Memory B cell (primary cell): ENCODE measurements around the gene SNAPC1.
"Not testable (repeated sequence)": the region's sequence is repeated elsewhere in the genome, so short reads cannot be mapped to it uniquely, and the experiment has no call there.

Experiments
- ATAC-seq: fragments of 150-1000 bp; cut with Tn5 transposase; 2 replicates; pipeline ENCODE4 v1.10.0; 2021; ENCODE audit warnings: low read depth, mild to moderate bottlenecking, moderate library complexity
- DNase-seq, 2 donors: peaks; one replicate each; pipeline ENCODE4 v3.0.0; 2022; ENCODE audit warnings: low spot score in 2 of 2
- H3K27ac Mint-ChIP-seq: one replicate; pipeline ENCODE4 v1.8.0; 2022; ENCODE audit warnings: mild to moderate bottlenecking, moderate library complexity, mixed read lengths
- H3K27me3 Mint-ChIP-seq: one replicate; pipeline ENCODE4 v1.8.0; 2022; ENCODE audit warnings: mixed read lengths
- H3K36me3 Mint-ChIP-seq: one replicate; pipeline ENCODE4 v1.8.0; 2022; ENCODE audit warnings: mild to moderate bottlenecking, mixed read lengths
- H3K4me1 Mint-ChIP-seq: one replicate; pipeline ENCODE4 v1.8.0; 2022; ENCODE audit warnings: mixed read lengths
- H3K4me3 Mint-ChIP-seq: one replicate; pipeline ENCODE4 v1.8.0; 2022; ENCODE audit warnings: mild to moderate bottlenecking, moderate library complexity, mixed read lengths
- H3K9me3 Mint-ChIP-seq: one replicate; pipeline ENCODE4 v1.8.0; 2022; ENCODE audit warnings: mixed read lengths

The SNAPC1 gene

DNA sequence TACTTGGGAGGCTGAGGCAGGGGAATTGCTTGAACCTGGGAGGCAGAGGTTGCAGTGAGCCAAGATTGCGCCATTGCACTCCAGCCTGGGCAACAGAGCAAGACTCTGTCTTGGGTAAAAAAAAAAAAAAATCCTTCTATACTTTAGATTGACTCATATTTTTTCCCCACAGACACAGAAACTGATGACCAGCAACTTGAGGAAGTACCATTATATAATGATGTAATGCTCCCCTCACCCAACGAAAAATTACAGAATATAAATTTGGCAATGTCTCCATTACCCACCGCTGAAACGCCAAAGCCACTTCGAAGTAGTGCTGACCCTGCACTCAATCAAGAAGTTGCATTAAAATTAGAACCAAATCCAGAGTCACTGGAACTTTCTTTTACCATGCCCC lies 24.3 kb upstream of the SNAPC1 start:
- peaks cover 4% of the 10 kb centered on the region for H3K4me1 Mint-ChIP-seq
- peaks cover 26% of the 10 kb centered on the region for H3K36me3 Mint-ChIP-seq
- ATAC-seq (no peak), DNase-seq (no peak)
- H3K27me3 Mint-ChIP-seq = no peaks in the 10 kb centered on the region
- no peak overlapping the region for H3K4me3 Mint-ChIP-seq
- H3K9me3 Mint-ChIP-seq = no peaks in the 10 kb centered on the region
- peak overlapping the region; percentile 31 for H3K27ac Mint-ChIP-seq

- H3K36me3 Mint-ChIP-seq = peaks cover 22% of the 10 kb centered on the region
These were observed 23.1 kb upstream of the SNAPC1 start for GRCh38 chr14:61739133-61739532.

DNA sequence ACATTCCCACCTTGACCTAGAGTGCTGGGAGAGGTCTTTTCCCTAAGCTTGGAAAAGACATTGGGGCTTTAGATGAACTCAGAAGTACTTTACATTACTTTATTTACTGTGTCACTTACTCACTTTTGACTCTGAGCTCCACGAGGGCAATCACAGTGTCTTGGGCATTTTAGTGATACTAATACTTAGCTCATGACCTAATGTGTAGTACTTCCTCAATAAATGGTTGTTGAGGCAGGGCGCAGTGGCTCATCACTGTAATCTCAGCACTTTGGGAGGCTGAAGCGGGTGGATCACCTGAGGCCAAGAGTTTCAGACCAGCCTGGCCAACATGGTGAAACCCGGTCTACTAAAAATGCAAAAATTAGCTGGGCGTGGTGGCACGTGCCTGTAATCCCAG lies 19.8 kb upstream of the SNAPC1 start:
- no peak for DNase-seq
- H3K27ac Mint-ChIP-seq = no peak overlapping the region

More at GRCh38 chr14:61739133-61739532, 23.1 kb upstream of the SNAPC1 start:
- no peak overlapping the region for H3K27ac Mint-ChIP-seq
- ATAC-seq (no peak), DNase-seq (no peak)
- H3K4me3 Mint-ChIP-seq = no peak overlapping the region
- H3K27me3 Mint-ChIP-seq = no peaks in the 10 kb centered on the region
- H3K9me3 Mint-ChIP-seq = no peaks in the 10 kb centered on the region
- peaks cover 4% of the 10 kb centered on the region for H3K4me1 Mint-ChIP-seq

DNA sequence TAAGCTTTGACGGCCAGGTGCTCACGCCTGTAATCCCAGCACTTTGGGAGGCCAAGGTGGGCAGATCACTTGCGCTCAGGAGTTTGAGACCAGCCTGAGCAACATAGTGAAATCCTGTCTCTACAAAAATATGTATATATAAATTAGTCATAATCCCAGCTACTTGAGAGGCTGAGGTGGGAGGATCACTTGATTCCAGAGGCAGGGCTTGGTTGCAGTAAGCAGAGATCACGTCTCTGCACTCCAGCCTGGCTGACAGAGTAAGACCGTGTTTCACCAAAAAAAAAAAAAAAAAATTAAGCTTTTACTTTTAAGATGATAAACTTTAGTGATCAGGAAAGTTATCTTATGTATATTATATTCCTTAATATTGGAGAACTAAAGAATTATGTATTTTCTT lies 18.0 kb upstream of the SNAPC1 start:
- ATAC-seq = no peak
- DNase-seq = no peak
- Mint-ChIP-seq H3K27me3 (no peaks in the 10 kb centered on the region), H3K4me1 (no peaks in the 10 kb centered on the region), H3K36me3 (peaks cover 14% of the 10 kb centered on the region), H3K9me3 (no peaks in the 10 kb centered on the region), H3K4me3 (no peak overlapping the region), H3K27ac (peak overlapping the region; percentile 67)

More for the DNA sequence above, 19.8 kb upstream of the SNAPC1 start:
- no peak overlapping the region for H3K4me3 Mint-ChIP-seq
- no peaks in the 10 kb centered on the region for H3K27me3 Mint-ChIP-seq
- H3K4me1 Mint-ChIP-seq = no peaks in the 10 kb centered on the region
- no peak for ATAC-seq
- no peaks in the 10 kb centered on the region for H3K9me3 Mint-ChIP-seq
- H3K36me3 Mint-ChIP-seq = peaks cover 16% of the 10 kb centered on the region

- ATAC-seq, H3K9me3 Mint-ChIP-seq, H3K27ac Mint-ChIP-seq, H3K4me3 Mint-ChIP-seq, H3K4me1 Mint-ChIP-seq, DNase-seq, H3K27me3 Mint-ChIP-seq: not testable (repeated sequence)
- peaks cover 10% of the 10 kb centered on the region for H3K36me3 Mint-ChIP-seq
These were observed 15.9 kb upstream of the SNAPC1 start for GRCh38 chr14:61746346-61746745.

- Mint-ChIP-seq H3K27ac (no peak overlapping the region), H3K4me3 (no peak overlapping the region), H3K27me3 (no peaks in the 10 kb centered on the region), H3K9me3 (no peaks in the 10 kb centered on the region), H3K36me3 (peaks cover 10% of the 10 kb centered on the region), H3K4me1 (peaks cover 8% of the 10 kb centered on the region)
- no peak for DNase-seq
- ATAC-seq = no peak
These were observed 15.3 kb upstream of the SNAPC1 start for GRCh38 chr14:61746881-61747280.

DNA sequence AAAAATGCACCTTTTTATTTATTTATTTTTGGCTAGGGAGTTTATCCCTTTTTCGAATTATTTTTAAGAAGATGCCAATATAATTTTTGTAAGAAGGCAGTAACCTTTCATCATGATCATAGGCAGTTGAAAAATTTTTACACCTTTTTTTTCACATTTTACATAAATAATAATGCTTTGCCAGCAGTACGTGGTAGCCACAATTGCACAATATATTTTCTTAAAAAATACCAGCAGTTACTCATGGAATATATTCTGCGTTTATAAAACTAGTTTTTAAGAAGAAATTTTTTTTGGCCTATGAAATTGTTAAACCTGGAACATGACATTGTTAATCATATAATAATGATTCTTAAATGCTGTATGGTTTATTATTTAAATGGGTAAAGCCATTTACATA lies 14.9 kb upstream of the SNAPC1 start:
- H3K36me3 Mint-ChIP-seq = peaks cover 10% of the 10 kb centered on the region
- no peak overlapping the region for H3K4me3 Mint-ChIP-seq
- ATAC-seq (no peak), DNase-seq (no peak)
- peaks cover 11% of the 10 kb centered on the region for H3K4me1 Mint-ChIP-seq
- H3K27ac Mint-ChIP-seq = no peak overlapping the region
- H3K9me3 Mint-ChIP-seq = no peaks in the 10 kb centered on the region
- no peaks in the 10 kb centered on the region for H3K27me3 Mint-ChIP-seq

DNA sequence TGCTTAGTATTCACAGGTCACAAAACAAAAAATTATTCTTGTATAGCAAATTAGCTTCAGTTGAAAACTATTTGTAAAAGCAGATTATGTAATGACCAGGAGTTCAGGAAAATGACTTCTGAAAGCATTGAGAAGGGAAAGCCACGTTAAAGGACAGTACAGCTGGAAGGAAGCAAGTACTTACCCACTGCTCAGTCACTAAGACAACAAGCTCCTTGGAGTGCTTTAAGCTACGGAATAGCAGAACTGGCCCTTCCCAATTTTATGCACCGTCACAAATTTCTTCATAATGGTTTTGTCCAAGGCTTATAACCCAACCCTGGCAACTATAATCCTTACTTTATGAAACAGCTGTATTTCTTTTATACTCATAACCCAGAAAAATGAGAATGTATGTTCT lies 13.0 kb upstream of the SNAPC1 start:
- H3K27ac Mint-ChIP-seq = no peak overlapping the region
- ATAC-seq = no peak

GRCh38 chr14:61749867-61750266 lies 12.4 kb upstream of the SNAPC1 start:
- Mint-ChIP-seq H3K4me1 (peaks cover 19% of the 10 kb centered on the region), H3K9me3 (no peaks in the 10 kb centered on the region), H3K27ac (no peak overlapping the region), H3K36me3 (peaks cover 9% of the 10 kb centered on the region), H3K4me3 (peak overlapping the region; percentile 17), H3K27me3 (no peaks in the 10 kb centered on the region)
- no peak for DNase-seq
- ATAC-seq = no peak

More for the DNA sequence above, 13.0 kb upstream of the SNAPC1 start:
- DNase-seq = no peak
- peaks cover 16% of the 10 kb centered on the region for H3K4me1 Mint-ChIP-seq
- H3K27me3 Mint-ChIP-seq = no peaks in the 10 kb centered on the region
- no peak overlapping the region for H3K4me3 Mint-ChIP-seq
- peaks cover 10% of the 10 kb centered on the region for H3K36me3 Mint-ChIP-seq
- no peaks in the 10 kb centered on the region for H3K9me3 Mint-ChIP-seq

GRCh38 chr14:61750708-61751474 lies 11.3 kb upstream of the SNAPC1 start:
- Mint-ChIP-seq H3K4me3 (peak overlapping the region; percentile 89), H3K4me1 (peaks cover 19% of the 10 kb centered on the region), H3K36me3 (peaks cover 5% of the 10 kb centered on the region), H3K27me3 (no peaks in the 10 kb centered on the region), H3K9me3 (no peaks in the 10 kb centered on the region), H3K27ac (peak overlapping the region; percentile 85)
- ATAC-seq (peak; percentile 95), DNase-seq (peak; percentile 67 to 77)

DNA sequence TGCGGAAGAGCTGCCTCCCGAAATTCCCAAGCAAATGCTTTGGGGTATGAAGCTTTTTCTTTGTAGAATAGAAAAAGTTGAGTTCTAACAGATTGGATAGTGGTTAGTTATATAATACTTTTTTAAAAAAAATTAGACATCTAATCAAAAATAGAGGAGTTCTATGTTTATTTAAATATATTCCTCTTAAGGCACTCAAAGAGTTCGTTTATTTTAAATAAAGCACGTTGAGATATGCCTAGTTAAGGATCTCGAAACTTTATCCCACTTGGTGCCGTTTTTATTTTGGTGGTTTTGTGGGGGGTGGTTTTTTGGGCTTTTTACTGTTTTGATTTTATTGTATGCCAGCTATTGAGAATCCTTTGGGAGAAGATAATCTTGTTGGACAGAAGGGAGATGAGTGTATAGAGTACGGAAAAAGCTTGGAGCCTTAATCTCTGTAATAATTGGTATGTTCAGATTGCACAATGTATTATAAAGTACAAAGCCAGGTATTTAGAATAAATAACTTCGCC lies 10.7 kb upstream of the SNAPC1 start:
- DNase-seq = no peak
- H3K27ac Mint-ChIP-seq = peak overlapping the region; percentile 85
- no peaks in the 10 kb centered on the region for H3K27me3 Mint-ChIP-seq
- H3K4me3 Mint-ChIP-seq = peak overlapping the region; percentile 89
- H3K9me3 Mint-ChIP-seq = no peaks in the 10 kb centered on the region
- ATAC-seq = no peak
- H3K36me3 Mint-ChIP-seq = peaks cover 5% of the 10 kb centered on the region
- H3K4me1 Mint-ChIP-seq = peaks cover 19% of the 10 kb centered on the region

- peaks cover 19% of the 10 kb centered on the region for H3K4me1 Mint-ChIP-seq
- peak overlapping the region; percentile 39 for H3K4me3 Mint-ChIP-seq
- H3K27me3 Mint-ChIP-seq = no peaks in the 10 kb centered on the region
- no peak for DNase-seq
- H3K9me3 Mint-ChIP-seq = no peaks in the 10 kb centered on the region
- H3K36me3 Mint-ChIP-seq = no peaks in the 10 kb centered on the region
- peak; percentile 55 for ATAC-seq
- H3K27ac Mint-ChIP-seq = no peak overlapping the region
These were observed 9.6 kb upstream of the SNAPC1 start for GRCh38 chr14:61752626-61753025.

- ATAC-seq (no peak), DNase-seq (no peak)
- Mint-ChIP-seq H3K4me3 (no peak overlapping the region), H3K27me3 (no peaks in the 10 kb centered on the region), H3K36me3 (no peaks in the 10 kb centered on the region), H3K4me1 (peaks cover 19% of the 10 kb centered on the region), H3K9me3 (no peaks in the 10 kb centered on the region), H3K27ac (no peak overlapping the region)
These were observed 8.6 kb upstream of the SNAPC1 start for GRCh38 chr14:61753631-61754030.

GRCh38 chr14:61754627-61755381 lies 7.4 kb upstream of the SNAPC1 start:
- DNase-seq = no peak
- peaks cover 19% of the 10 kb centered on the region for H3K4me1 Mint-ChIP-seq
- H3K4me3 Mint-ChIP-seq = no peak overlapping the region
- H3K36me3 Mint-ChIP-seq = no peaks in the 10 kb centered on the region
- no peak for ATAC-seq
- no peaks in the 10 kb centered on the region for H3K9me3 Mint-ChIP-seq
- H3K27ac Mint-ChIP-seq = no peak overlapping the region
- no peaks in the 10 kb centered on the region for H3K27me3 Mint-ChIP-seq
